ENCODE results near the gene LHFPL4.
A peak's percentile ranks its signal among the peaks of the same experiment; 100 is the strongest.
"Not testable (repeated sequence)": the region's sequence is repeated elsewhere in the genome, so short reads cannot be mapped to it uniquely, and the experiment has no call there.

Gene LHFPL4

GRCh38 chr3:9542182-9542581 lies 11.4 kb downstream of the LHFPL4 start:
- DNase-seq (ENCODE audit: low read depth in 2 of 2), result no peak

GRCh38 chr3:9536212-9536611 lies 17.4 kb downstream of the LHFPL4 start:
- DNase-seq (ENCODE audit: low read depth in 2 of 2), result no peak

- no peak for DNase-seq (ENCODE audit: low read depth in 2 of 2)
Observed at GRCh38 chr3:9534429-9534828, 19.2 kb downstream of the LHFPL4 start.

GRCh38 chr3:9525078-9525477 lies 28.5 kb downstream of the LHFPL4 start:
- no peak for DNase-seq (ENCODE audit: low read depth in 2 of 2)

GRCh38 chr3:9514956-9515355 lies 38.7 kb downstream of the LHFPL4 start:
- DNase-seq (ENCODE audit: low read depth in 2 of 2), result no peak

- no peak for DNase-seq (ENCODE audit: low read depth in 2 of 2)
Observed at GRCh38 chr3:9514306-9514705, 39.3 kb downstream of the LHFPL4 start.

- no peak for DNase-seq (ENCODE audit: low read depth in 2 of 2)
Observed at GRCh38 chr3:9512456-9513045, 41.1 kb downstream of the LHFPL4 start.

- DNase-seq (ENCODE audit: low read depth in 2 of 2), result no peak
Observed at GRCh38 chr3:9508781-9509180, 44.8 kb downstream of the LHFPL4 start.

GRCh38 chr3:9507586-9508578 lies 45.7 kb downstream of the LHFPL4 start:
- no peak for DNase-seq (ENCODE audit: low read depth in 2 of 2)

GRCh38 chr3:9503283-9503682 lies 50.3 kb downstream of the LHFPL4 start:
- peak; percentile 32 to 49 for DNase-seq (ENCODE audit: low read depth in 2 of 2)

GRCh38 chr3:9501226-9501625 lies 52.4 kb downstream of the LHFPL4 start:
- no peak for DNase-seq (ENCODE audit: low read depth in 2 of 2)

GRCh38 chr3:9500108-9501050 lies 53.2 kb downstream of the LHFPL4 start:
- DNase-seq (ENCODE audit: low read depth in 2 of 2), result peak; percentile 49 to 62

GRCh38 chr3:9499455-9500107 lies 54.0 kb downstream of the LHFPL4 start:
- DNase-seq (ENCODE audit: low read depth in 2 of 2), result no peak

- no peak for DNase-seq (ENCODE audit: low read depth in 2 of 2)
Observed at GRCh38 chr3:9498781-9499180, 54.8 kb downstream of the LHFPL4 start.

GRCh38 chr3:9497821-9498565 lies 55.6 kb downstream of the LHFPL4 start:
- DNase-seq (ENCODE audit: low read depth in 2 of 2), result no peak

GRCh38 chr3:9496893-9497292 lies 56.7 kb downstream of the LHFPL4 start:
- DNase-seq (ENCODE audit: low read depth in 2 of 2), result no peak

GRCh38 chr3:9494036-9494435 lies 59.6 kb downstream of the LHFPL4 start:
- not testable (repeated sequence) for DNase-seq (ENCODE audit: low read depth in 2 of 2)

GRCh38 chr3:9491506-9491905 lies 62.1 kb downstream of the LHFPL4 start:
- DNase-seq (ENCODE audit: low read depth in 2 of 2), result no peak

- DNase-seq (ENCODE audit: low read depth in 2 of 2), result no peak
Observed at GRCh38 chr3:9485248-9485647, 68.4 kb downstream of the LHFPL4 start.

- DNase-seq (ENCODE audit: low read depth in 2 of 2), result no peak
Observed at GRCh38 chr3:9480265-9480664, 73.4 kb downstream of the LHFPL4 start.

GRCh38 chr3:9476935-9477334 lies 76.7 kb downstream of the LHFPL4 start:
- no peak for DNase-seq (ENCODE audit: low read depth in 2 of 2)
